ENCODE measurements around the gene UPF1.

- TF ChIP-seq RAD21 (IDR thresholded peaks at IDR 0.05; ENCODE audit: low read length): no peak
- TF ChIP-seq CTCF (IDR thresholded peaks at IDR 0.05): no peak
- no peak for TF ChIP-seq SIN3A (IDR thresholded peaks at IDR 0.05; ENCODE audit: borderline replicate concordance, low read depth, low read length)
- no peak for TF ChIP-seq POLR2AphosphoS5 (IDR thresholded peaks at IDR 0.05; ENCODE audit: low read depth, low read length)
- TF ChIP-seq ELF1 (IDR thresholded peaks at IDR 0.05): no peak
- no peak for TF ChIP-seq USF1 (IDR thresholded peaks at IDR 0.05; ENCODE audit: borderline replicate concordance, low read depth)
- no peak for TF ChIP-seq EP300 (IDR thresholded peaks at IDR 0.05; ENCODE audit: borderline replicate concordance in 1 of 2, low read depth in 1 of 2, low read length in 1 of 2)
- TF ChIP-seq RFX5 (IDR thresholded peaks at IDR 0.05; ENCODE audit: low read length): no peak
- no peak for TF ChIP-seq JUND (IDR thresholded peaks at IDR 0.05)
- no peak for TF ChIP-seq REST (IDR thresholded peaks at IDR 0.05; ENCODE audit: low read depth, low read length)
- no peak for TF ChIP-seq MXI1 (IDR thresholded peaks at IDR 0.05; ENCODE audit: low read depth, low read length)
Measured at GRCh38 chr19:18876865-18877264, 45.1 kb downstream of the UPF1 start.

Measured in SK-N-SH (cell line).